OCI-LY1 (cell line): ENCODE data around the gene KCTD2.

Experiments used
- H2AFZ ChIP-seq: fragments of 200-600 bp; sonication (generic), shearing (Covaris generic); 2 replicates; pipeline ENCODE4 v1.6.0; 2014; ENCODE audit warnings: antibody characterized with exemption, mild to moderate bottlenecking, low read length
- H3F3A ChIP-seq: fragments of 200-600 bp; sonication (generic), shearing (Covaris generic); 2 replicates; pipeline ENCODE4 v1.6.0; 2014; ENCODE audit warnings: mild to moderate bottlenecking, antibody characterized with exemption, low read length, moderate library complexity; ENCODE audit not compliant: insufficient read depth
- H3K27ac ChIP-seq: fragments of 200-600 bp; sonication (generic); 2 replicates; pipeline ENCODE4 v1.5.1; 2014; ENCODE audit warnings: low read length, mixed run types, mild to moderate bottlenecking, low read depth; ENCODE audit not compliant: poor library complexity, severe bottlenecking
- H3K27me3 ChIP-seq: fragments of 200-600 bp; sonication (generic); 2 replicates; pipeline ENCODE4 v1.6.0; 2014; ENCODE audit warnings: antibody characterized with exemption, mild to moderate bottlenecking, low read length, moderate library complexity; ENCODE audit not compliant: insufficient read depth
- H3K36me3 ChIP-seq: fragments of 200-600 bp; sonication (generic); 2 replicates; pipeline ENCODE4 v1.6.1; 2014; ENCODE audit warnings: mild to moderate bottlenecking, antibody characterized with exemption, low read length, moderate library complexity, mixed read lengths; ENCODE audit not compliant: insufficient read depth
- H3K4me1 ChIP-seq: fragments of 200-600 bp; sonication (generic); 2 replicates; pipeline ENCODE4 v1.5.1; 2014; ENCODE audit warnings: mild to moderate bottlenecking, low read length, moderate library complexity; ENCODE audit not compliant: insufficient read depth, severe bottlenecking
- H3K4me2 ChIP-seq: fragments of 200-600 bp; sonication (generic), shearing (Covaris generic); 2 replicates; pipeline ENCODE4 v1.6.1; 2014; ENCODE audit warnings: low read length
- H3K4me3 ChIP-seq: fragments of 200-600 bp; sonication (generic); 2 replicates; pipeline ENCODE4 v1.5.1; 2014; ENCODE audit warnings: low read length, low read depth, mild to moderate bottlenecking, mixed read lengths; ENCODE audit not compliant: poor library complexity, severe bottlenecking
- H3K79me2 ChIP-seq: fragments of 200-600 bp; shearing (Covaris generic); 2 replicates; pipeline ENCODE4 v1.6.1; 2016; ENCODE audit warnings: mixed run types, low read length, mixed read lengths; ENCODE audit not compliant: insufficient read depth
- H3K9ac ChIP-seq: fragments of 200-600 bp; sonication (generic), shearing (Covaris generic); 2 replicates; pipeline ENCODE4 v1.6.1; 2014; ENCODE audit warnings: mild to moderate bottlenecking, low read length, mixed read lengths
- H3K9me2 ChIP-seq: fragments of 200-600 bp; sonication (generic), shearing (Covaris generic); 2 replicates; pipeline ENCODE4 v1.6.1; 2014; ENCODE audit warnings: low read depth, mild to moderate bottlenecking, low read length, mixed read lengths
- H3K9me3 ChIP-seq: fragments of 200-600 bp; shearing (Covaris generic); 2 replicates; pipeline ENCODE4 v1.6.1; 2014; ENCODE audit warnings: low read length, mixed read lengths
- H4K20me1 ChIP-seq: fragments of 200-600 bp; sonication (generic), shearing (Covaris generic); 2 replicates; pipeline ENCODE4 v1.6.0; 2016; ENCODE audit warnings: mild to moderate bottlenecking, low read length; ENCODE audit not compliant: insufficient read depth
- CTCF ChIP-seq: fragments of 200-600 bp; sonication (generic), shearing (Covaris generic); IDR thresholded peaks from 2 replicates; pipeline ENCODE4 v1.5.1; 2017; ENCODE audit warnings: mild to moderate bottlenecking, antibody characterized with exemption, low read length, moderate library complexity, mixed read lengths
- EZH2 ChIP-seq: fragments of 200-600 bp; sonication (generic), shearing (Covaris generic); IDR thresholded peaks from 2 replicates; pipeline ENCODE4 v1.8.0; 2017; ENCODE audit warnings: borderline replicate concordance, mixed run types, mild to moderate bottlenecking, antibody characterized with exemption, low read length, moderate library complexity, mixed read lengths

The KCTD2 gene

GRCh38 chr17:75033346-75034235 lies 13.4 kb upstream of the KCTD2 start:
- no peaks in the 10 kb centered on the region for H3K79me2 ChIP-seq
- peak overlapping the region; percentile 46 for H3K27ac ChIP-seq
- H4K20me1 ChIP-seq, result no peaks in the 10 kb centered on the region
- no peaks in the 10 kb centered on the region for H3K27me3 ChIP-seq
- H3K4me2 ChIP-seq, result peak overlapping the region; percentile 95
- H3K9me3 ChIP-seq, result no peaks in the 10 kb centered on the region
- H3K9ac ChIP-seq, result peak overlapping the region; percentile 95
- H3K36me3 ChIP-seq, result peaks cover 4% of the 10 kb centered on the region; the same call in 1 of the 2 replicates
- H2AFZ ChIP-seq, result no peak overlapping the region
- H3K4me1 ChIP-seq, result peaks cover 23% of the 10 kb centered on the region
- H3F3A ChIP-seq, result no peaks in the 10 kb centered on the region
- H3K4me3 ChIP-seq, result peak overlapping the region; percentile 93
- no peaks in the 10 kb centered on the region for H3K9me2 ChIP-seq
- TF ChIP-seq CTCF, result no peak
- no peak for TF ChIP-seq EZH2

GRCh38 chr17:75034236-75034908 lies 12.7 kb upstream of the KCTD2 start:
- Histone ChIP-seq H3K36me3 (peaks cover 12% of the 10 kb centered on the region; the same call in 1 of the 2 replicates), H3K9me3 (no peaks in the 10 kb centered on the region), H3K27ac (peak overlapping the region; percentile 69), H3K4me1 (peaks cover 23% of the 10 kb centered on the region), H3K27me3 (no peaks in the 10 kb centered on the region), H3K9me2 (no peaks in the 10 kb centered on the region), H3F3A (no peaks in the 10 kb centered on the region), H3K4me2 (peak overlapping the region; percentile 95), H2AFZ (peak overlapping the region; percentile 77; the same call in 1 of the 2 replicates), H4K20me1 (no peaks in the 10 kb centered on the region), H3K79me2 (no peaks in the 10 kb centered on the region), H3K4me3 (peak overlapping the region; percentile 93), H3K9ac (peak overlapping the region; percentile 95)
- TF ChIP-seq CTCF, result no peak
- no peak for TF ChIP-seq EZH2

- H3F3A ChIP-seq, result no peaks in the 10 kb centered on the region
- H2AFZ ChIP-seq, result no peak overlapping the region
- H3K9me2 ChIP-seq, result no peaks in the 10 kb centered on the region
- peaks cover 23% of the 10 kb centered on the region for H3K4me1 ChIP-seq
- H3K27me3 ChIP-seq, result no peaks in the 10 kb centered on the region
- no peak overlapping the region for H3K4me2 ChIP-seq
- peaks cover 35% of the 10 kb centered on the region for H3K36me3 ChIP-seq
- no peaks in the 10 kb centered on the region for H4K20me1 ChIP-seq
- no peak overlapping the region for H3K27ac ChIP-seq
- no peak overlapping the region for H3K4me3 ChIP-seq
- no peak overlapping the region for H3K9ac ChIP-seq
- H3K9me3 ChIP-seq, result no peaks in the 10 kb centered on the region
- H3K79me2 ChIP-seq, result no peaks in the 10 kb centered on the region
- TF ChIP-seq CTCF, result no peak
- TF ChIP-seq EZH2, result no peak
Measured at GRCh38 chr17:75036643-75037268, 10.3 kb upstream of the KCTD2 start.
